Activated CD8-positive, alpha-beta memory T cell treated with anti-CD3 and anti-CD28 coated beads for 36 hours (primary cell): Measurements from ENCODE around the gene HNRNPC. TPM values are rescaled to one million over a fixed set of nuclear protein-coding genes. Genes with fewer than 3 reads are reported as not detected.
"Not testable (repeated sequence)": the region's sequence is repeated elsewhere in the genome, so short reads cannot be mapped to it uniquely, and the experiment has no call there.

Source experiments
- CTCF ChIA-PET: fragments of 350-600 bp; sonication (Branson Sonifier 250); formaldehyde crosslinking; loops from one replicate; lab custom pipeline; 2021; ENCODE audit warnings: antibody characterized with exemption; lab: Charles Lee
- POLR2A ChIA-PET: fragments of 350-600 bp; sonication (Branson Sonifier 250); formaldehyde crosslinking; loops from one replicate; lab custom pipeline; 2021; ENCODE audit warnings: antibody characterized with exemption; lab: Charles Lee
- total RNA-seq, 2 experiments: library from RNA; stranded (reverse); gene quantifications; one replicate each; pipeline ENCODE4 v1.2.3, GENCODE V29; 2021

The HNRNPC gene
- total RNA-seq, 2 experiments from 2014 or later, result 1,162 to 1,180 TPM

GRCh38 chr14:21191261-21191808 is 77.9 kb downstream of the HNRNPC start:
- CTCF ChIA-PET, result interaction anchor here (0.7 to 0.8 kb wide), 2 partner anchors 147 to 239 kb away, joined by 4 to 5 read pairs; no protein-coding TSS in a partner anchor
- POLR2A ChIA-PET, result interaction anchor here (0.7 kb wide), 1 partner anchor 134 kb away, joined by 10 read pairs; no protein-coding TSS in a partner anchor

- CTCF ChIA-PET, result interaction anchor here (1.0 kb wide), 1 partner anchor 41 kb away, joined by 3 read pairs; no protein-coding TSS in a partner anchor
- POLR2A ChIA-PET, result no interaction called here
Measured at GRCh38 chr14:21185491-21185890, 83.8 kb downstream of the HNRNPC start.

- ChIA-PET POLR2A (no interaction called here), CTCF (no interaction called here)
Measured at GRCh38 chr14:21184254-21184653, 85.0 kb downstream of the HNRNPC start.

- CTCF ChIA-PET, result no interaction called here
- POLR2A ChIA-PET, result no interaction called here
Measured at GRCh38 chr14:21182166-21182565, 87.1 kb downstream of the HNRNPC start.

GRCh38 chr14:21171128-21171527 is 98.1 kb downstream of the HNRNPC start:
- POLR2A ChIA-PET, result no interaction called here
- CTCF ChIA-PET, result no interaction called here

DNA sequence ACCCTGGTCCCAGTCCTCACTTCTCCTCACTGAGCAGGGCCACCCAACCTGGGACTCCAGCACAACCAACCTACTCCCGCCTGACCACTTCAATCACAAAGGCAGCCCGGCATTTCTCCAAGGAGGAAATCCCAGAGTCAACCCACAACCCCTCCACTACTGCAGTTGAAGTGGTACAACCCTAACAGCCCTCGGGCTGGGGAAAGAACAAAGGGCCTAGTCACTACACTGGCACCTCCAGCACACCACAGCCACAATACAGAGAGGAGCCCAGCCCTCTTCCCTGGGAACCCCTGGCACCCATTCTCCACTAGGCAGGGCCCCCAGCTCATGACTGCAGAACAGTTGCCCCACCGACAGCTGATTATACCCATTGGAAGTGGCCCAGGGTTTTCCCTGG is 99.7 kb downstream of the HNRNPC start:
- ChIA-PET CTCF (no interaction called here), POLR2A (no interaction called here)

DNA sequence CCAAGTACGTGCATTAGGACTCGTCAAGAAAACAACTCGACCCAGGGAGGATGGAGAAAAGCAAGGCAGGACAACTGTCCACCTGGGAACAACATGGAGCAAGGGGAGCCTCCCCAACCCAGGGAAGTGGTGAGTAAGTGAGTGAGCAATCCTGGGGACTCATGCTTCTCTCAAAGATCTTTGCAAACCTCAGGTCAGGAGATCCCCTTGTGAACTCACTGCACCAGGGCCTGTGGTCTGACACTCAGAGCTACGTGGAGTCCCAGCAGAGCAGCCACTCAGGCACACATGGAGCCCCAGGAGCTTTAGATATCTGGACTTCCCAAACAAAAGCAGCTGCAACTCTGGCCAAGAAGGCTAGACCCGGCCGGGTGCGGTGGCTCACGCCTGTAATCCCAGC is 101.2 kb downstream of the HNRNPC start:
- ChIA-PET CTCF (interaction anchor here (0.7 kb wide), 1 partner anchor 20 kb away, joined by 4 read pairs; no protein-coding TSS in a partner anchor), POLR2A (no interaction called here)

DNA sequence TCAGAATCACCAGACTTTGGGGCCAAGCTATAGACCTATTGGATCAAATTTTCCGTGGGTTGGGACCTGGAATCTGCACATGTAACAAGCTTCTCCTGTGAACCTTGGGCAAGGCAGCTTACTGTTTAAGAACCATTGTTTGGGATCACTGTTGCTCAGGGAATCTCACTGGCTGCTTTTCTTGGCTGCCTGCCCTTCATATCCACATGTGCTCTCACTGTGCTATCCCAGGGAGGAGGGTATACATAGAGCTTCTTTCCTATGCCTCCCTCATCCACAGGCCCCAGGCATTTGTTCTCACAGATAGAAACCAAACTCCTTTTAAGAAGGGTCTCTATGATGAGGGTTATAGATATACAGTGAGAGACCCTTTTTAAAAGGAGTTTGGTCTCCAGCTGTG is 103.6 kb downstream of the HNRNPC start:
- CTCF ChIA-PET, result not testable (repeated sequence)

DNA sequence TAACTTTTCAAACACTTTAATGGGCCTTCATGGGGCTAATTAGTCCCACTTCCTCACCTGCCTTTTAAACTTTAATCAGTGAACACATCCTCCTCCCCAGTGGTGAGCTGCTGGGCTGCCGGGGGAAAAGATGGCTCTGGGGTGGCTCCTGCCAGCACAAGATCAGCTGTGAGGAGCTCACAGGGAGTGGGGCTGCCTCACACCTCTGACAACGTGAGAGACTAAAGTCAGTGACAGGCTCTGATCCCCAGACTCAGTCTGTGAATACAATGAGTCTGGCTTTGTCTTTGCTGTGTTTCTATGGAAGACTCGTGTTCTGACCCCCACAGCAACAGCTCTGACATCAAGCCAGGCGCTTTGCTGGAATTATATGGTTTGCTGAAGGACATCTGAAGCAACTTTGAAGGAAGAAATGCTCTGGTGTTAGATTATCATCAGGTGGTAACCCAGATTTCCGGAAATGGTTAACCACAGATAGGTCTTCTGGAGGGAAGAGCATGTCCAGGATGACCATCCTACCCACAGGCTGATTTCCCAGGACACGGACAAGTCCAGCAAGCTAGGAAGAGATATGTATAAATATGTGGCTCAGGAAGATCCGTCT is 104.1 kb downstream of the HNRNPC start:
- CTCF ChIA-PET, POLR2A ChIA-PET: not testable (repeated sequence)

More for the DNA sequence above, 103.6 kb downstream of the HNRNPC start:
- POLR2A ChIA-PET, result not testable (repeated sequence)

DNA sequence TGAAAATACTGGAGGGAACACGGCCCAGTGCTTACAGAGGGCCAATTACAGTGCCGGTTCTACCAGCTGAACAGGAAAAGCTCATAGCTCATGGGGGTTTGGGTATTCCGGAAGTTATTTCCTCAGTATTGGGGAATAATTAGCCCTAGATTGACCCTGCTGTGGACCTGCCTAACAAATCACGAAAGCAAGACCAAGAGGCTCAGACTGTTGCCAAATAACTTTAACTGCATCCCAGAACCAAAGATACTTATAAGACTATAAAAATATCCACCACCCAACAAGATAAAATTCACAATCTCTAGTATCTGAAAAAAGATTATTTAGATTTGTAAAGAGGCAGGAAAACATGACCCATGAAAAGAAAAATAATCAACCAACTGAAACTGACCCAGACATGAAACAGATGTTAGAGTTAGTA is 105.4 kb downstream of the HNRNPC start:
- CTCF ChIA-PET, result no interaction called here

DNA sequence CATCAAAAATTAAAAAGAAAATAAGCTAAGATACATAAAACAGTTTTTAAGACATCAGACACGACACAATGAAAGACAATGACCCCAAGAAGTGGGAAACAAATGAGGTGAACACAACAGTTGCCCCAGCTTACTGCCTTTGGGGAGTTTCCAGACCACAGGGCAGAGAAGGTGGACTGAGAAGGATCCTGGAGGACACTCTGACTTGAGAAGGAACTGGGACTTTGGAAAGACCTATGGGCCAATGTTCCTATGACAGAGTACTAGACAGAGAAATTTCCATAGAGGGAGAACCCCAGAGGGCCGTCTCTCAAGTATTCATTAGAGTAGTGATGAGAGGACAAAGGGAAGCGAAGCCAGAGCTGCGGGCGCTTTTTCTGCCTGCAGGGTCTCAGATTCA is 107.2 kb downstream of the HNRNPC start:
- CTCF ChIA-PET, result no interaction called here
- POLR2A ChIA-PET, result no interaction called here

More for the DNA sequence above, 105.4 kb downstream of the HNRNPC start:
- POLR2A ChIA-PET, result no interaction called here

- ChIA-PET POLR2A (no interaction called here), CTCF (no interaction called here)
Measured at GRCh38 chr14:21160061-21160610, 109.1 kb downstream of the HNRNPC start.

Other genes starting within 250 kb of the HNRNPC start
- 1 to 10 TPM; 4.0 to 4.5 TPM for gene NDRG2, start 244.4 kb downstream of the HNRNPC start, total RNA-seq
- gene TPPP2, start 239.2 kb downstream of the HNRNPC start, total RNA-seq, result not detected
- gene RNASE13, start 234.6 kb downstream of the HNRNPC start, total RNA-seq, result not detected
- gene RNASE7, start 227.1 kb downstream of the HNRNPC start, total RNA-seq, result not detected
- gene RNASE8, start 211.6 kb downstream of the HNRNPC start, total RNA-seq, result not detected
- under 1 TPM; 0.11 to 0.48 TPM for gene ARHGEF40, start 199.1 kb downstream of the HNRNPC start, total RNA-seq
- 1 to 10 TPM; 7.1 to 9.3 TPM for gene ZNF219, start 170.8 kb downstream of the HNRNPC start, total RNA-seq
- gene TMEM253, start 168.4 kb downstream of the HNRNPC start, total RNA-seq, result under 1 TPM in 1 of 2 experiments, not detected in 1; 0.13 TPM
- not detected for gene OR5AU1, start 113.4 kb downstream of the HNRNPC start, total RNA-seq
- not detected for gene RPGRIP1, start 10.6 kb upstream of the HNRNPC start, total RNA-seq
- 100 to 1,000 TPM; 207 to 214 TPM for gene SUPT16H, start 114.6 kb upstream of the HNRNPC start, total RNA-seq
- 10 to 100 TPM; 85.5 to 90.9 TPM for gene CHD8, start 186.7 kb upstream of the HNRNPC start, total RNA-seq
- gene RAB2B, start 207.5 kb upstream of the HNRNPC start, total RNA-seq, result 10 to 100 TPM; 17.2 to 23.1 TPM
- 10 to 100 TPM; 73.6 to 76.2 TPM for gene TOX4, start 207.8 kb upstream of the HNRNPC start, total RNA-seq
- 10 to 100 TPM; 64.2 to 64.9 TPM for gene METTL3, start 241.9 kb upstream of the HNRNPC start, total RNA-seq